ENCODE measurements around the gene SCYL3.

DNA sequence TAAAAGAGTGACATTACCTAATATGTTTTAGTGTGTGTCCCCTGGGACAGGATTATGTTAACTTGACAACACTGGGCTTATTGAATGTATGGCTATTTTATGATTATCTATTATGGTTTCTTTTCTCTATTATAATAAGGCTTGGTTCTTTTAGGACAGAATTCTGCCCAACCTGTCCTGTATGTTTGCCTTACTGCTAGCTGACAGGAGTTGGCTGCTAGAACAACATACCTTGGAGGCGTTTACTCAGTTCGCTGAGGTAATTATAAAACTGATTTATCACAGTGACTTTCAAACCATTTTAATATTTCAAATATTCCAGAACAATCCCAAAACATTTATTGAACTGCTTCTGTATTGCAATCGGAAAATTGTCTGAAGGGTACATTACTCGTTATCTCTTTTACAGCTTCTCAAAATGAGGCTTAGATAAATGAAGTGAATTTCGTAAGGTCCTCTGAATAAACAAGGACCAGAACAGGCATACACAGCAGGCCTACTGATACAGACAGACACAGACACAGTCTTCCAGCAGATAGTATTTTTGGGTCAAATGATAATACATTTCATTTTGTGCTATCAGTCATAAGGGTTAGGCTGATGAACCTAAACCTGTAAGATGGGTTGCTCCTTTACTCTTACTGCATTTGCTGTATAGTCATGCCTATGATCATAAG lies 44.2 kb downstream of the SCYL3 start:
- TF ChIP-seq, protein P1, sequence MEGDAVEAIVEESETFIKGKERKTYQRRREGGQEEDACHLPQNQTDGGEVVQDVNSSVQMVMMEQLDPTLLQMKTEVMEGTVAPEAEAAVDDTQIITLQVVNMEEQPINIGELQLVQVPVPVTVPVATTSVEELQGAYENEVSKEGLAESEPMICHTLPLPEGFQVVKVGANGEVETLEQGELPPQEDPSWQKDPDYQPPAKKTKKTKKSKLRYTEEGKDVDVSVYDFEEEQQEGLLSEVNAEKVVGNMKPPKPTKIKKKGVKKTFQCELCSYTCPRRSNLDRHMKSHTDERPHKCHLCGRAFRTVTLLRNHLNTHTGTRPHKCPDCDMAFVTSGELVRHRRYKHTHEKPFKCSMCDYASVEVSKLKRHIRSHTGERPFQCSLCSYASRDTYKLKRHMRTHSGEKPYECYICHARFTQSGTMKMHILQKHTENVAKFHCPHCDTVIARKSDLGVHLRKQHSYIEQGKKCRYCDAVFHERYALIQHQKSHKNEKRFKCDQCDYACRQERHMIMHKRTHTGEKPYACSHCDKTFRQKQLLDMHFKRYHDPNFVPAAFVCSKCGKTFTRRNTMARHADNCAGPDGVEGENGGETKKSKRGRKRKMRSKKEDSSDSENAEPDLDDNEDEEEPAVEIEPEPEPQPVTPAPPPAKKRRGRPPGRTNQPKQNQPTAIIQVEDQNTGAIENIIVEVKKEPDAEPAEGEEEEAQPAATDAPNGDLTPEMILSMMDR (IDR thresholded peaks at IDR 0.05): no peak
- no peak for TF ChIP-seq POLR2A (IDR thresholded peaks at IDR 0.05)
